ENCODE results near the gene MYO3B. TPM values are rescaled to one million over a fixed set of nuclear protein-coding genes. Genes with fewer than 3 reads are reported as not detected.

The MYO3B gene
- total RNA-seq, 1 donor from 2014 or later, result 1.5 TPM

GRCh38 chr2:170371231-170371998, 193.5 kb downstream of the MYO3B start:
- DNase-seq, result no peak
- H3K27me3 Mint-ChIP-seq, result peaks cover 17% of the 10 kb centered on the region
- no peaks in the 10 kb centered on the region for H3K9me3 Mint-ChIP-seq
- peak overlapping the region; percentile 21 for H3K27ac Mint-ChIP-seq
- peaks cover 41% of the 10 kb centered on the region for H3K4me1 Mint-ChIP-seq
- intact Hi-C loops (cut with micrococcal nuclease), result no loop called here
- H3K36me3 Mint-ChIP-seq (ENCODE audit: low read depth), result peaks cover 2% of the 10 kb centered on the region
- H3K4me3 Mint-ChIP-seq, result peak overlapping the region; percentile 22

- Mint-ChIP-seq H3K27ac (no peak overlapping the region), H3K4me1 (peaks cover 22% of the 10 kb centered on the region), H3K4me3 (no peak overlapping the region), H3K9me3 (no peaks in the 10 kb centered on the region), H3K36me3 (ENCODE audit: low read depth) (peaks cover 2% of the 10 kb centered on the region), H3K27me3 (peaks cover 28% of the 10 kb centered on the region)
- intact Hi-C loops (cut with micrococcal nuclease), result no loop called here
- no peak for DNase-seq
Measured at GRCh38 chr2:170375192-170375591, 197.2 kb downstream of the MYO3B start.

- Mint-ChIP-seq H3K4me3 (no peak overlapping the region), H3K36me3 (ENCODE audit: low read depth) (peaks cover under 1% of the 10 kb centered on the region), H3K27ac (no peak overlapping the region), H3K27me3 (peaks cover 30% of the 10 kb centered on the region), H3K4me1 (peaks cover 8% of the 10 kb centered on the region), H3K9me3 (no peaks in the 10 kb centered on the region)
- intact Hi-C loops (cut with micrococcal nuclease), result no loop called here
- DNase-seq, result no peak
Measured at GRCh38 chr2:170377500-170378207, 199.7 kb downstream of the MYO3B start.

- no peak for DNase-seq
- no peaks in the 10 kb centered on the region for H3K36me3 Mint-ChIP-seq (ENCODE audit: low read depth)
- intact Hi-C loops (cut with micrococcal nuclease), result no loop called here
- H3K9me3 Mint-ChIP-seq, result no peaks in the 10 kb centered on the region
- H3K27me3 Mint-ChIP-seq, result peaks cover 29% of the 10 kb centered on the region
- H3K27ac Mint-ChIP-seq, result no peak overlapping the region
- no peak overlapping the region for H3K4me3 Mint-ChIP-seq
- H3K4me1 Mint-ChIP-seq, result peaks cover 3% of the 10 kb centered on the region
Measured at GRCh38 chr2:170380267-170380666, 202.3 kb downstream of the MYO3B start.

- Mint-ChIP-seq H3K4me3 (no peak overlapping the region), H3K27ac (no peak overlapping the region), H3K9me3 (no peaks in the 10 kb centered on the region), H3K4me1 (no peaks in the 10 kb centered on the region), H3K27me3 (peaks cover 30% of the 10 kb centered on the region), H3K36me3 (ENCODE audit: low read depth) (no peaks in the 10 kb centered on the region)
- no peak for DNase-seq
- intact Hi-C loops (cut with micrococcal nuclease), result no loop called here
Measured at GRCh38 chr2:170381678-170382077, 203.7 kb downstream of the MYO3B start.

- peaks cover 30% of the 10 kb centered on the region for H3K27me3 Mint-ChIP-seq
- intact Hi-C loops (cut with micrococcal nuclease), result no loop called here
- DNase-seq, result no peak
- H3K4me1 Mint-ChIP-seq, result no peaks in the 10 kb centered on the region
- H3K36me3 Mint-ChIP-seq (ENCODE audit: low read depth), result no peaks in the 10 kb centered on the region
- H3K4me3 Mint-ChIP-seq, result no peak overlapping the region
- H3K9me3 Mint-ChIP-seq, result no peaks in the 10 kb centered on the region
- H3K27ac Mint-ChIP-seq, result no peak overlapping the region
Measured at GRCh38 chr2:170386554-170386953, 208.6 kb downstream of the MYO3B start.

- intact Hi-C loops (cut with micrococcal nuclease), result no loop called here
- no peaks in the 10 kb centered on the region for H3K4me1 Mint-ChIP-seq
- H3K27ac Mint-ChIP-seq, result no peak overlapping the region
- peaks cover 33% of the 10 kb centered on the region for H3K27me3 Mint-ChIP-seq
- no peaks in the 10 kb centered on the region for H3K9me3 Mint-ChIP-seq
- DNase-seq, result no peak
- H3K4me3 Mint-ChIP-seq, result no peak overlapping the region
- no peaks in the 10 kb centered on the region for H3K36me3 Mint-ChIP-seq (ENCODE audit: low read depth)
Measured at GRCh38 chr2:170391018-170391417, 213.1 kb downstream of the MYO3B start.

- no peak overlapping the region for H3K27ac Mint-ChIP-seq
- peaks cover 34% of the 10 kb centered on the region for H3K27me3 Mint-ChIP-seq
- no peak for DNase-seq
- H3K4me3 Mint-ChIP-seq, result no peak overlapping the region
- intact Hi-C loops (cut with micrococcal nuclease), result no loop called here
- H3K9me3 Mint-ChIP-seq, result no peaks in the 10 kb centered on the region
- no peaks in the 10 kb centered on the region for H3K4me1 Mint-ChIP-seq
- no peaks in the 10 kb centered on the region for H3K36me3 Mint-ChIP-seq (ENCODE audit: low read depth)
Measured at GRCh38 chr2:170391697-170392096, 213.8 kb downstream of the MYO3B start.

- H3K4me3 Mint-ChIP-seq, result no peak overlapping the region
- intact Hi-C loops (cut with micrococcal nuclease), result no loop called here
- H3K36me3 Mint-ChIP-seq (ENCODE audit: low read depth), result no peaks in the 10 kb centered on the region
- H3K4me1 Mint-ChIP-seq, result peaks cover 3% of the 10 kb centered on the region
- H3K27ac Mint-ChIP-seq, result no peak overlapping the region
- H3K27me3 Mint-ChIP-seq, result peaks cover 34% of the 10 kb centered on the region
- DNase-seq, result no peak
- H3K9me3 Mint-ChIP-seq, result no peaks in the 10 kb centered on the region
Measured at GRCh38 chr2:170393861-170394498, 216.0 kb downstream of the MYO3B start.

- H3K36me3 Mint-ChIP-seq (ENCODE audit: low read depth), result no peaks in the 10 kb centered on the region
- no peak overlapping the region for H3K27ac Mint-ChIP-seq
- H3K4me3 Mint-ChIP-seq, result no peak overlapping the region
- H3K4me1 Mint-ChIP-seq, result peaks cover 3% of the 10 kb centered on the region
- DNase-seq, result no peak
- intact Hi-C loops (cut with micrococcal nuclease), result no loop called here
- H3K9me3 Mint-ChIP-seq, result no peaks in the 10 kb centered on the region
- H3K27me3 Mint-ChIP-seq, result peaks cover 37% of the 10 kb centered on the region
Measured at GRCh38 chr2:170394641-170395387, 216.9 kb downstream of the MYO3B start.

- peaks cover 35% of the 10 kb centered on the region for H3K27me3 Mint-ChIP-seq
- no peaks in the 10 kb centered on the region for H3K9me3 Mint-ChIP-seq
- intact Hi-C loops (cut with micrococcal nuclease), result loop anchor here (1.0 kb wide), 1 partner anchor 415 kb away; no protein-coding TSS in a partner anchor
- no peaks in the 10 kb centered on the region for H3K36me3 Mint-ChIP-seq (ENCODE audit: low read depth)
- no peak for DNase-seq
- no peak overlapping the region for H3K27ac Mint-ChIP-seq
- H3K4me3 Mint-ChIP-seq, result no peak overlapping the region
- H3K4me1 Mint-ChIP-seq, result peaks cover 3% of the 10 kb centered on the region
Measured at GRCh38 chr2:170396799-170397459, 219.0 kb downstream of the MYO3B start.

- intact Hi-C loops (cut with micrococcal nuclease), result no loop called here
- Mint-ChIP-seq H3K4me1 (peaks cover 3% of the 10 kb centered on the region), H3K27ac (no peak overlapping the region), H3K27me3 (peaks cover 33% of the 10 kb centered on the region), H3K4me3 (no peak overlapping the region), H3K36me3 (ENCODE audit: low read depth) (no peaks in the 10 kb centered on the region), H3K9me3 (no peaks in the 10 kb centered on the region)
- DNase-seq, result no peak
Measured at GRCh38 chr2:170401187-170401586, 223.2 kb downstream of the MYO3B start.

GRCh38 chr2:170404846-170405245, 226.9 kb downstream of the MYO3B start:
- H3K27me3 Mint-ChIP-seq, result peaks cover 34% of the 10 kb centered on the region
- no peak for DNase-seq
- intact Hi-C loops (cut with micrococcal nuclease), result no loop called here
- H3K4me3 Mint-ChIP-seq, result no peak overlapping the region
- no peaks in the 10 kb centered on the region for H3K36me3 Mint-ChIP-seq (ENCODE audit: low read depth)
- no peaks in the 10 kb centered on the region for H3K9me3 Mint-ChIP-seq
- no peak overlapping the region for H3K27ac Mint-ChIP-seq
- peaks cover 5% of the 10 kb centered on the region for H3K4me1 Mint-ChIP-seq
